K562 (cell line): ENCODE measurements around the gene GNAT1. TPM values are rescaled to one million over a fixed set of nuclear protein-coding genes. Genes with fewer than 3 reads are reported as not detected.

ENCODE experiments used
- CBFA2T2 ChIP-seq: fragments of 450-650 bp; conservative IDR thresholded peaks from 2 replicates; pipeline ENCODE4 v1.6.1; 2017; ENCODE audit warnings: mild to moderate bottlenecking
- CHD7 ChIP-seq: fragments of 200-600 bp; sonication (generic); IDR thresholded peaks from one replicate; pipeline ENCODE4 v1.6.1; 2012; ENCODE audit warnings: mild to moderate bottlenecking, low read depth, low read length, inconsistent platforms
- GABPA ChIP-seq: fragments of 200-800 bp; sonication (Bioruptor generic); conservative IDR thresholded peaks from 2 replicates; pipeline ENCODE4 v1.6.1; 2016; ENCODE audit warnings: low read depth, missing genetic modification characterization, missing compliant biosample characterization
- PPARD ChIP-seq: fragments of 250-450 bp; sonication (Bioruptor Pico); IDR thresholded peaks from 2 replicates; pipeline ENCODE4 v1.8.0; 2022; ENCODE audit warnings: inconsistent platforms, mild to moderate bottlenecking, moderate library complexity
- THRAP3 ChIP-seq: fragments of 450-650 bp; IDR thresholded peaks from 2 replicates; pipeline ENCODE4 v1.6.1; 2016; ENCODE audit warnings: mild to moderate bottlenecking, inconsistent platforms, borderline replicate concordance
- ZFP1 ChIP-seq: fragments of 450-650 bp; formaldehyde crosslinking; IDR thresholded peaks from 2 replicates; pipeline ENCODE4 v1.4.0; 2020; ENCODE audit warnings: mild to moderate bottlenecking, mixed read lengths
- ZNF165 ChIP-seq: fragments of 250-450 bp; sonication (Bioruptor Pico); IDR thresholded peaks from 2 replicates; pipeline ENCODE4 v1.4.0; 2020; ENCODE audit warnings: borderline replicate concordance
- ZNF354B ChIP-seq: fragments of 250-450 bp; sonication (Bioruptor Pico); IDR thresholded peaks from 2 replicates; pipeline ENCODE4 v1.4.0; 2020
- polyA plus RNA-seq, 8 experiments: library from polyadenylated mRNA; depleted of rRNA in 4 of 8; stranded (reverse) in 5 of 8; unstranded in 3 of 8; fragments of >200 nt; fragmentation: Nextera tagmentation in 2 of 8; fragmentation: Illumina TruSeq in 1 of 8; extraction: Ambion mirVana in 2 of 8; extraction: Trizol in 1 of 8; gene quantifications; 2 replicates each; pipeline versions ENCODE4 v1.2.1 to v1.2.3, GENCODE V29; 2011 to 2014; ENCODE audit warnings: inconsistent platforms in 1 of 8, missing spikeins in 1 of 8
- total RNA-seq, 7 experiments: library from RNA; depleted of rRNA in 6 of 7; stranded (reverse); fragments of >200 nt in 6 of 7; fragmentation: Illumina TruSeq in 2 of 7; extraction: Trizol in 2 of 7; gene quantifications; 2 replicates each; pipeline versions ENCODE4 v1.2.1 to v1.2.3, GENCODE V29; 2011 to 2021; ENCODE audit warnings: low replicate concordance in 1 of 7

GNAT1 gene
- total and polyA plus RNA-seq, 9 of the 15 experiments (the other 6 are each of a cell fraction or from before 2014, with no cell fraction given) = not detected

DNA sequence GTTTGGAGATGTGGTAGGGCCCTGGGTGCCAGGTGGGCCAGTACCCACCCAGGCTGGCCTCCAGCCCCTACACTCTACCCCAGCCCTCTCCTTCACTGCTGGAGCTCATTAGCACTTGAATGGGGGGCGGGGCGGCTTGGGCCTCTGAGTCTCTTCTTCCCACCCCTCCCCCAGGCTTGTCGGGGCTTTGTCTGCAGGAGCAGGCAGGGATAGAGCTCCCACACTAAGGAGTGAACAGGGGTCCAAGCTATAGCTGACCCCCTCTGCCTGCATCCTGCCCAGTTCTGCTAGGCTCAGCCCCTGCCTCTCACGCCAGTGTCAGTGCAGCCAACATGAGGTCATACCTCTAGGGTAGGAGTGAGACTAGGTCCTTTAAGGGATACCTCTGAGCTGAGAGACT is 49.8 kb downstream of the GNAT1 start (continued):
- no peak for TF ChIP-seq CHD7
- TF ChIP-seq GABPA (tag) = no peak
- no peak for TF ChIP-seq CBFA2T2
- no peak for TF ChIP-seq ZNF165 (CRISPR knock-in tag)
- TF ChIP-seq PPARD (CRISPR knock-in tag) = no peak
- TF ChIP-seq ZNF354B (CRISPR knock-in tag) = no peak
- TF ChIP-seq THRAP3 = no peak
- no peak for TF ChIP-seq ZFP1 (CRISPR knock-in tag)
